HT1080 (cell line): ENCODE measurements around the gene MDN1. TPM values are rescaled to one million over a fixed set of nuclear protein-coding genes. Genes with fewer than 3 reads are reported as not detected.

Experiments
- DNase-seq: peaks from one replicate; pipeline ENCODE4 v3.0.0-alpha.2; 2015; ENCODE audit warnings: low read depth
- total RNA-seq: library from RNA; depleted of rRNA; stranded (reverse); fragments of >200 nt; shearing (Covaris generic); gene quantifications from 2 replicates; pipeline ENCODE4 v1.2.3, GENCODE V29; 2014

MDN1 gene
- total RNA-seq, 1 experiment from 2014 or later, result 19.8 TPM

- DNase-seq, result no peak
Observed at GRCh38 chr6:89702349-89702748, 117.2 kb downstream of the MDN1 start.

DNA sequence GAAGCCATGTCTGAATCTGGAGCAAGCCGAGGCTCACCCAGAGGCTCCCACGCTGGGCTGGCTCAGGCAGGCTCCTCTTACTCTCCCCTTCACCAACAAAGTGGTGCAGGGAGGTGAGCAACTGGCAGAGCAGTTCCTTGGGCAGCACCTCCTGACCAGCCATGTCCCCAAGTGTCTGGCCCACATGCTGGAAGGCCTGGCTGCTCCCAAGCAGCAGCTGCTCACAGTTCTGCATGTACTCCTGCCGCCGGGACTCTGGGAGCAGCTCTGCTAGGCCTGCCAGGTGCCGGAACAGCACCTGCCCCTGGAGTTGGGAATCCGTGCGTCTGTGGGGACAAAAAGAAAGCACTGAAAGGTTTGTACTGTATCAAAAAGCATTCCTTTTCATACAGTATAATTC, 123.9 kb downstream of the MDN1 start:
- no peak for DNase-seq

DNA sequence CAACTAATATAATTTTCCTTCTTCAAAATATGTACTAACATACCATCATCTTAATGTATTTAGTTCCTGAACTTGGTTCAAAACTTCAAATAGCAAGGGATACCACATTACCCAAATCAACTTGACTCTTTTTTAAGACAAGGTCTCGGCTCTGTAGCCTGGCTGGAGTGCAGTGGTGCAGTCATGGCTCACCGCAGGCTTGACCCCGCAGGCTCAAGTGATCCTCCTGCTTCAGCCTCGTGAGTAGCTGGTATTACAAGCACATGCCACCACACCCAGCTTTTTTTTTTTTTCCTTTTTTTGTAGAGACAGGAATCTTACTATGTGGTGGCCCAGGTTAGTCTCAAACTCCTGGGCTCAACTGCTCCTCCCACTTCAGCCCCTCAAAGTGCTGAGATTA, 125.2 kb downstream of the MDN1 start:
- DNase-seq, result no peak

DNA sequence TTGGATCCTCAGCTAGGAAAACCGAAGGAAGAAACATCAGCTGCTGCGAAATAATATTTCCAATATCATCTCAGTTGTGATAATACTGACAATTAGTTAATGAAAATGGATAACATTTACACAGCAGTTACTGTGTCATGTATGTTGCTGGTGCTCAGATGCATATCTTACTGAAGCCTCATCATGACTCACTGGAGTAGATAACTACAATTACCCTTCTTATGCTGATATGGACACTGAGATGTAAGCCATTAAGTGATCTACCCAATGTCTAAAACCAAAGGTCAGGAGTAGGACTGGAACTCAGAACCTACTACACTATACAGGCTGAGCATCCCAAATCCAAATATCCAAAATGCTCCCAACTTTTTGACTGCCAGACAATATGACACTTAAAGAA, 126.4 kb downstream of the MDN1 start:
- no peak for DNase-seq

DNA sequence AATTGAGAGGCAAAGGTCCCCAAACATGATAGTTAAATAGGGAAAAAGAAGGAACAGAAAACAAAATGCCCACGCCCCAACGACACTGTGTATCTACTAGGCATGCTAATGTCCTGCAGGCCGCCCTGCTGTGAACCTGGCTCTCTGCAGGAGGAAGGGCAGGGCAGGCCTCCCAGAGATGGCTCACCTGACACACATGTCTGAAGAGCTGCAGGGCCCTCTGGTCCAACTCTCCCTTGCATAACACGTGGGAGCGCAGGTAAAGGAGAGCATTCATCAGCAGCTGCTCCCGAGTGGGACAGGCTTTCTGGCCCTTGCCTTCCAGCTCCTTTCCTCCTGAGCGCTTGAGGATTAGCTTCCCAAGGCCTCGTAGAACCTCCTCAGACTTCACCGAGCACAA, 127.3 kb downstream of the MDN1 start:
- no peak for DNase-seq

- no peak for DNase-seq
Observed at GRCh38 chr6:89690944-89691324, 128.7 kb downstream of the MDN1 start.

DNA sequence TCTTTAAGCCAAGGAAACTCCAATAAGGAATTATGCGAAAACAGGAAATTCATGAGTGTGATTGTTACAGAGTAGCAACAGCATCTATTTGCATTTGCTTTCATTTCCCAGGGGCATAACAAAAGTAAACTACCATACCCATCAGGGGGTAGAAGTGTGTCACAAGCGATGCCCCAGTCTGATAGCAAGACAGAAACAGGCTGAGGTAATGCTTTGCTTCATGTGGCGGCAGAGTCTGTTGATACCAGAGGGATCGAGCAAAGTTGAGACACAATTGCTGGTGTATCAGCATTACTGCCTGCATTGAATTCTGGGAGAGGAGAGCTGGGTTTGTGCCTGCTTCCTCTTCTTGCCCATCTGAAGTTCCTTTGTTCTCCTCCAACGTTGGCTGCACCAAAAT, 129.9 kb downstream of the MDN1 start:
- no peak for DNase-seq

DNA sequence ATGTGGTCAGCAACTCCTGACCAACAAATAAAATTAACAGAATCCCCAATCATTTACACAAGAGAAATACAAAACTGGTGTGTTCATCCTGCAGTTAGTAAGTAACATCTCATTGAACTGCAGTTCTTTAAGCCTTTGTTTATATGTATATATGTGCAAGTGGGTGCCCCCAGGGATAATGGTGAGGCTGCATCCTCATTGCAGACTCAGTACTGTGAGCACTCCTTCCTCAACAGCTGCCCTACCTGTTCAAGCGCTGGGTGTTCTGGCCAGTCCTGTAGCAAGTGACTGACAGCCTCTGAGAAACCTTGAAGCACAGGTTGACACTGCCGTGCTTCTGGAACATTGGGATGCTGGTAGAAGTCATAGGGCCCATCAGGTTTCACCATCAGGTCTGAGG, 131.3 kb downstream of the MDN1 start:
- no peak for DNase-seq

GRCh38 chr6:89685311-89685710, 134.3 kb downstream of the MDN1 start:
- DNase-seq, result no peak

GRCh38 chr6:89682991-89683390, 136.6 kb downstream of the MDN1 start:
- no peak for DNase-seq

DNA sequence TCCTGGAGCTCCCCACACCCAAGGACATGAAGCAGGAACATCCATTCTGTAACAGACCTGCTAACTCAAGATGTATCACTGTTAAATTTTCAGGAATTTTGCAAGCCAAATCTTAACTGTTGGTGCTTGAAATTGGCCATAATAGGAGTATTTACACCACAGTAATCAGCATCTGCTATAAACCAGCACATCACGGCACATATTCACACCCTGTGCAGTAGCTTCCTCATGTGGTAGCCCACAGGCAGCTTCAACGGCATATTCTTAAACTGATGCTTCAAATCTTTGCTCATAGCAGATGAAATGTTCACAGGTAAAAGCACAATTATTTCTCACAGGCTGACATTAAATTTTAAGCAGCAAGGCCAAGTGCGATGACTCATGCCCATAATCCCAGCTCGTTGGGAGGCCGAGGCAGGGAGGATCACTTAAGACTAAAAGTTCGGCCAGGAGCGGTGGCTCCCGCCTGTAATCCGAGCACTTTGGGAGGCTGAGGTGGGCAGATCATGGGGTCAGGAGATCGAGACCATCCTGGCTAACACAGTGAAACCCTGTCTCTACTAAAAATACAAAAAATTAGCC, 137.5 kb downstream of the MDN1 start:
- no peak for DNase-seq

DNA sequence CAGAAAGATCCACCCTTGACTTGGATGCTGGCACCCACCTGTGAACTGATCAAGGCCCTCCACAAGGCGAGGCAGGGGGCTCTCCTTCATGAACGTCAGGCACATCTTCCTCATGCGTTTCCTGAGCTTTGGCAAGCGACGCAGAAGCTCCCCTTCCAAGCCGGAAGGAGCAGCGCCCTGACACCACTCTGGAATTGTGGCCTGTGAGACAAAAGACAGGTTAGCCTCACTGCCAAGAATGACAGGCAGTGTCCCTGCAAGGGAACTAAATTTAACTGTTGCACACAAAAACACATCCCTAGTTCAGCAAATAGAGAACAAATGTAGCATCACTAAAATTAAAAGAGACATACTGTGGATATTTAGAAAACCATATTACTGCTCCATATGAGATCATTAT, 139.0 kb downstream of the MDN1 start:
- DNase-seq, result no peak

GRCh38 chr6:89680150-89680549, 139.4 kb downstream of the MDN1 start:
- DNase-seq, result no peak

DNA sequence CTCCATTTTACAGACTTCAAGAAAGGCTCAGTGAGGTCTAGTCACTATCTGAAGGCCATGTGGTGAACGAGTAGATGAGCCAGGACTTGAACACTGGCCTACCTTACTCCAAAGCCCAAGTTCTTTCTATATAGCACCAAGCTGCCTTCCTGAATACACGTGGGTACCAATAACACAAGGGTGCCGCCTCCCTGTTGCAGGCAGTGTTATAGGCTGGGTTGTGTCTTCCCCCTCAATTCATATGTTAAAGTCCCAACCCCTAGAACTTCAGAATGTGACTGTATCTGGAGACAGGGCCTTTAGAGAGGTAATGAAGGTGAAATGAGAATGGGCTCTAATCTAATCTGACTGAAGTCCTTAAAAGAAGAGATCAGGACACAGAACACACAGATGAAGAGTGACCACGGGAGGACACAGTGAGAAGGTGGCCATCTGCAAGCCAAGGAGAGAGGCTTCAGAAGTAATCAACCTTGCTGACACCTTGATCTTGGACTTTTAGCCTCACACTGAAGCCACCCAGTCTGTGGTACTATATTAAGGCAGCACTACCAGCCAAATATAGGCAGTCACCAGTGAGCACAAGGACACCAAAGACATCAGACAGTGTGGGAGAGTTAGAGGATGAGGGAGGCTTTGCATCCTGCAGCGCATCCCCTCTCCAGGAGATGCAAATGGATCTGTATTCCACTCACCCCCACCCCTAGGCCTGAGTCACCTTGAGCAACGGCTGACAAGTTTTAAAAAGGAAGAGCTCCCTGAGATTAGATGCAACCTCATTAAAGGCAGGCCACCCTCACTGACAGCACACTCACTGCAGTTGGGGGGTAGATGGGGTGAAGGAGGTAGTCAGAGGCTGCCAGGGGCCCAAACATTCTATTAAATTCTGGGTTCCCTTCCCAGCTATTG, 140.1 kb downstream of the MDN1 start:
- no peak for DNase-seq

DNA sequence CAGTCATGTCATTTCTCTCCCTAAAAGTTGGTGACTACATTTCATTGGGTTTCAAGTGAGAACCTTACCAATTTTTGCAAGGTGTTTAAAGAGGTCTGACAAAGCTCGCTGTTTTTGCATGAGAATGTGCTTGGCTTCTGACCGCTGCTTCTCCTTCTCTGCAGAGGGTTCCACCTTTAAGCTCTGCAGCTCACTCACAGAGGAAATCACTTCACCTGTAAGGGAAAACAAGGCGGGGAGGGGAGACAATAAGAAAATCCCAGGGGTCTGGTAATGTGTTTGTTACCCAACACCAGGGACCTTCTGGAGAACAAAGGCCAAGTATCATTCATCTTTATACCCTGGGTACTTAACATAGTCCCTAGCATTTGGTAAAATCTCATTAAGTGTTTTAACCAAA, 141.1 kb downstream of the MDN1 start:
- no peak for DNase-seq

GRCh38 chr6:89675949-89676748, 143.4 kb downstream of the MDN1 start:
- DNase-seq, result no peak

- DNase-seq, result no peak
Observed at GRCh38 chr6:89670935-89671565, 148.5 kb downstream of the MDN1 start.

- no peak for DNase-seq
Observed at GRCh38 chr6:89669002-89669401, 150.6 kb downstream of the MDN1 start.

GRCh38 chr6:89667872-89668556, 151.6 kb downstream of the MDN1 start:
- DNase-seq, result no peak

GRCh38 chr6:89662659-89663223, 156.9 kb downstream of the MDN1 start:
- DNase-seq, result no peak

DNA sequence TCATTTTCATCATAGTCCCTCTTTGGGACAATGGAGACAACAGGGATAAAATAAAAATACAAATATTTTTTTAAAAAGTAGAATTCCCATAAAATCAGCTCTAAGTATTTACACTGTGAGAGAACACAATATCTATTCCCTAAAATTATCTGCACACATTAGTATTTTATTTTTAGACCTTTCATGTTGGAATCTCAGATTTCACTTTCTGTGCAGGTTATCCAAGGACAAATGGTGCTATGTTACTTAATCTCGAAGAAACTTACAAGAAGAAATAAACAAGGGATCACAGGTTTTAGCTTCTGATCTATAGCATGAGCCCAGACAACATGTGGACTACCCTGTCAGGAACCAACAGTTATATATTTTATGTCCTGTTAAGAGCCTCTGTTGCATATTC, 158.0 kb downstream of the MDN1 start:
- DNase-seq, result no peak
